Measurements from ENCODE around the gene AP1S2. TPM values are rescaled to one million over a fixed set of nuclear protein-coding genes. Genes with fewer than 3 reads are reported as not detected.
"Not testable (repeated sequence)": the region's sequence is repeated elsewhere in the genome, so short reads cannot be mapped to it uniquely, and the experiment has no call there.

Gene AP1S2
- total RNA-seq, 2 experiments from 2014 or later, result 38.6 to 41.2 TPM

DNA sequence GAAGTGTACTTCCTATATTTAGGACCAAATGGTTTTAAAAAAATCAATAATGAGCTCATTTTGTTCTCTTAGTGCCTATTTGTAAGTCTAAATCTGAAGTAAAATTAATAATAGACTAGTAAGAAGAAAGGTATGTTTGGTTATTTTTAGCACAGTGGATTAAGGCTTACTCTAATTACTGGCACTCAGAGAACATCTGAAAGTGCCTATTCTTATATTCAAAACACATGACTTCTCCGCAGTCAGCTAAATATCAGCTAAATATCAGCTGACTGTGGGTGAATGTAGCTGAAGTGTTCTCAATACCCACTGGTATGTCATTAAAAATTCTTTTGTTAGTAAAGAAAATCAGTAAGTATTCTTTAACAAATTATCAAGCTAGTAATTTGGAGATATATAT is 6.0 kb downstream of the AP1S2 start:
- ChIA-PET POLR2A (no interaction called here), CTCF (interaction anchor here (1.0 to 1.1 kb wide), 2 partner anchors 11 to 55 kb away, joined by 3 read pairs; no protein-coding TSS in a partner anchor)

DNA sequence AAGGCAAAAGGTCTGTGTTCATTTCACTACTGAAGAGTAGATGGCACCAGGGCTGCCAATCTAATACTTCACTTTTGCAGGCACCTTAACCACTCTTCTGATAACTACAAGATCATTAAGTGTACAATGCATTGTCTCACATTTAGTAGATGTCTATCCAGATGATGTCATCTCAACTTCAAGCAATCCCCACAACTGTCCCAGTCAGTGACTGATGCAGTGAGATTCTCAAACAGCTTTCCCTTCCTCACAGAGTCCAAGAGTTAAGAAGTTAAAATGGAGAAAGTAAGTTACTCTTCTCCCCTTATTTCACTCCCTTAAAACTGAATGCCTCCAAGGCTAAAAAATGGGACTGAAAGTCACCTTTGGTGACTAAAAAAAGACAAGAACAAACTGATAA is 10.7 kb downstream of the AP1S2 start:
- ChIA-PET POLR2A (no interaction called here), CTCF (no interaction called here)
- no peak overlapping the region for H3K4me3 Mint-ChIP-seq

More for the DNA sequence above, 6.0 kb downstream of the AP1S2 start:
- no peak overlapping the region for H3K4me3 Mint-ChIP-seq
- H3K27me3 Mint-ChIP-seq, result no peaks in the 10 kb centered on the region
- H3K4me1 Mint-ChIP-seq, result peaks cover 21% of the 10 kb centered on the region
- no peak overlapping the region for H3K27ac Mint-ChIP-seq
- H3K9me3 Mint-ChIP-seq, result no peaks in the 10 kb centered on the region
- H3K36me3 Mint-ChIP-seq (ENCODE audit: low read depth), result peaks cover 30% of the 10 kb centered on the region
- no peak for DNase-seq

DNA sequence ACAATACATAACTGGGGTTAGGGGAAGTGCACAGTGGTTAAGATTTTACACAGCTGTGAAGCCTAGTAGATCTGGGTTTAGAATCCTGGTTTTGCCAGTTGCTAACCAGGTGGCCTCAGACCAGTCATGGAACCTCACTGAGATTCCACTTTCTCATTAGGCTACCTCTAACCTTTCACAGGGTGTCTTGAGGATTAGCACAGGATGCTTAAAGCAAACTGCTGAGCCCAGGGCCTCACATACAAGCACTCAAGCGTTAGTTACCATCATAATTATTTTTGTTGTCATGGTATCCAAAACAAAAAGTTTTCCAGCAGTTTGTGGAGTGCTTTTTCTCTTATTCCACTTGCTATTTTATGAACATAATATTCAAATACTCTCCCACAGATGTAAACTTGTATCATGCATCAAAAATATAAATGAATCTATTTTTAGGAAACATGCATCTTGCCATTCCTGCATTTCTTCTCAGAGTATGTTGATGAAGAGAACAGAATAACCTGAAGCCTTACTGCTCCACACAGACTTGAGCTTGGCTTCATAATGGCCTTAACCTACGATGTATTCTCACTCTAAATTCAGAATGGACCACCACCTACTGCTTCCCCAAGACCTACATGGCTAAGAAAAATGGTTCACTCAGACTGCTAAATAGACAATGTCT is 12.6 kb downstream of the AP1S2 start:
- Mint-ChIP-seq H3K36me3 (ENCODE audit: low read depth) (peaks cover 11% of the 10 kb centered on the region), H3K4me3 (no peak overlapping the region), H3K27me3 (no peaks in the 10 kb centered on the region), H3K27ac (no peak overlapping the region), H3K4me1 (no peaks in the 10 kb centered on the region), H3K9me3 (no peaks in the 10 kb centered on the region)
- no peak for DNase-seq
- ChIA-PET POLR2A (no interaction called here), CTCF (interaction anchor here (0.7 kb wide), 1 partner anchor 513 kb away, joined by 3 read pairs; no protein-coding TSS in a partner anchor)

More for the DNA sequence above, 10.7 kb downstream of the AP1S2 start:
- no peaks in the 10 kb centered on the region for H3K27me3 Mint-ChIP-seq
- H3K36me3 Mint-ChIP-seq (ENCODE audit: low read depth), result peaks cover 11% of the 10 kb centered on the region
- no peak for DNase-seq
- no peaks in the 10 kb centered on the region for H3K9me3 Mint-ChIP-seq
- H3K27ac Mint-ChIP-seq, result no peak overlapping the region
- H3K4me1 Mint-ChIP-seq, result no peaks in the 10 kb centered on the region

DNA sequence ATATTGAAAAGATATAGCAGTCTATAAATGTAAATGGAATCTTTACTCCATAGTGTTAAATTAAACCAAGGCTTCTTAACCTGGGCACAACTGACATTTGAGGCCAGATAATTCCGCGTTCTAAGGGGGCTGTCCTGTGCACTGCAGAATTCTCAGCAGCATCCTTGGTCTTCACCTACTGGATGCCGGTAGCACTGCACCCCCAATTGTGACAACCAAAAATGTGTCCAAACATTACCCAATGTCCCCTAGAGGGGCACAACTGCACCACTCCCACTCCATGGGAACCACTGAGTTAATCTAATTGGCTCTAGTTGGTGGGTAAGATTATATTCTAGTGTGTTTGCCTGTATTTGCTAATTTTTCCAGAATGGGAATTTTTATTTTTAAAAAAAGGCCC is 16.6 kb downstream of the AP1S2 start:
- peaks cover 2% of the 10 kb centered on the region for H3K4me1 Mint-ChIP-seq
- POLR2A ChIA-PET, result no interaction called here
- H3K27ac Mint-ChIP-seq, result no peak overlapping the region
- DNase-seq, result no peak
- no peaks in the 10 kb centered on the region for H3K9me3 Mint-ChIP-seq
- CTCF ChIA-PET, result interaction anchor here (0.9 kb wide), 1 partner anchor 10 kb away, joined by 3 read pairs; no protein-coding TSS in a partner anchor
- H3K4me3 Mint-ChIP-seq, result no peak overlapping the region
- H3K27me3 Mint-ChIP-seq, result no peaks in the 10 kb centered on the region
- peaks cover 3% of the 10 kb centered on the region for H3K36me3 Mint-ChIP-seq (ENCODE audit: low read depth)

DNA sequence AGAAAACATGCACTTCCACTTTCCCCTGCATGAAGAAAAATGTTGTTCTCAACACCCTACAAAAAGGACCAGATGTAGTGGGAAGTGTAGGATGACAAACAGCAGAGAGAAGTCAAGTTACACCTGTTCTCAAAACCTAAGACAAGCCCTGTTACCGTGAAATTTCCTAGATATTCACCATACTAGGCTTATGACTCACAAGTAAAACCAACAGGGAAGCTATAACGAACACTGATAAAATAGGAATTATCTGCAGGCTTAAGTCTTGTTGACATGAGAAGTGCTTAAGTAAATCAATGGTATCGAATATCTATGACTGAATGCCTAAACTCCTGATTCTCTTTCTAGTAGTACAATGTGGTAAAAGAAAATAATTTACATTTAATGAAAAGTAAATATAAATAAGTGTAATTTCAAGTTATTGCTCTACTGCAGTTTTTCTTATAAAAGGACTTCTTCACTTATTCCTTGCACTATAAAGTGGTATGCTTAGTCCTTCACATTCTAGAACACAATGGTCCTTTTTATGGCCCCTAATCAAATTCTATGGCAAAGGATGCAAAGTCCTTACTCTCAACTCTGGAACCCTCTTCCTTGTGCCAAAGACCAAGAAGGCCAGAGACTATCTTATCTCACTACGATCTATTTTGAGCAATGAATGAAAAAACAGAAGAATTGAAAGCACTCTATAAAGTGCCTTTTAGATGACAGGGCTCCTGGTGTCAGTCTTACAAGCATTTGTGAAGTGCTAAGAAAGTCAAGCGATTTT is 19.6 kb downstream of the AP1S2 start:
- H3K4me1 Mint-ChIP-seq, result peaks cover 2% of the 10 kb centered on the region
- peak overlapping the region; percentile 60 for H3K27ac Mint-ChIP-seq
- H3K36me3 Mint-ChIP-seq (ENCODE audit: low read depth), result peaks cover 3% of the 10 kb centered on the region
- no peaks in the 10 kb centered on the region for H3K27me3 Mint-ChIP-seq
- ChIA-PET POLR2A (no interaction called here), CTCF (no interaction called here)
- H3K9me3 Mint-ChIP-seq, result no peaks in the 10 kb centered on the region
- no peak for DNase-seq
- H3K4me3 Mint-ChIP-seq, result no peak overlapping the region

DNA sequence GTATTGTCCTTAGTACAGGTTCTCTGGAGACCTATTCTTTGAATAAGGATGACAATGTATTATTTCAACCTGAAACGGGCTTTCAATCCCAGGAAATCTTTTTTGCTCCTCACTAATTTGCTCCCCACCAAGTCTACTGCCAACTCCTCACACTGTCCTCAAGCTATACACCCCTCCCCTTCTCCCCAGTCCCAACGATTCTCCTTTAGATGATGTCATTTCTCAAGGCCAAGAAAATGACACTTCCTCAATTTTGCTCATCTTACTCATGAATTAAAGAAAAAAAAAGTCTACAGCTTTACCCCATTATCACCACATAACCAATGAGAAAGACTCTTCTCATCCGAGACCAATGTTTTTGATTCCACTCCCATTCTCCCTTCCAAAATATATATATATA is 20.6 kb downstream of the AP1S2 start:
- CTCF ChIA-PET, result no interaction called here
- Mint-ChIP-seq H3K4me1 (peaks cover 2% of the 10 kb centered on the region), H3K4me3 (no peak overlapping the region), H3K27ac (no peak overlapping the region), H3K9me3 (no peaks in the 10 kb centered on the region), H3K27me3 (no peaks in the 10 kb centered on the region), H3K36me3 (ENCODE audit: low read depth) (peaks cover 3% of the 10 kb centered on the region)
- POLR2A ChIA-PET, result no interaction called here
- no peak for DNase-seq

DNA sequence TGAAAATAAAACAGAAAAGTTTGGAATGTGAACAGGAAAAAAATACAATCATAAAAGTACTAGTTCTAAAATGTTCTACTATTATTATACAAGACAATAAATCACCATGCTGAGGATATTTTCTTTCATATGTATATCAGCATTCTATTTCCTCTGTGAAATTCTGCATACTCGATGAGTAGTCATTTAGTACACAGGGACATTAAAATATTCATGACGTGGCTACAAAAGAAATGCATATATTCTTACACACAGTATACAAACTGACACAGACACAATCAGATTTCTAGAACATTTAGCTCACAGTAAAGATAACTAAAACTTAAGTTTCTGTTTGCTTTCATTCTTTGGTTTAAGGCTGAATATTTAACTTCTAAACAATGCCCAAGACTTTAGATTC is 23.3 kb downstream of the AP1S2 start:
- H3K9me3 Mint-ChIP-seq, POLR2A ChIA-PET, H3K27ac Mint-ChIP-seq, H3K27me3 Mint-ChIP-seq, H3K4me3 Mint-ChIP-seq, CTCF ChIA-PET, H3K4me1 Mint-ChIP-seq, DNase-seq: not testable (repeated sequence)
- H3K36me3 Mint-ChIP-seq (ENCODE audit: low read depth), result peaks cover 11% of the 10 kb centered on the region

DNA sequence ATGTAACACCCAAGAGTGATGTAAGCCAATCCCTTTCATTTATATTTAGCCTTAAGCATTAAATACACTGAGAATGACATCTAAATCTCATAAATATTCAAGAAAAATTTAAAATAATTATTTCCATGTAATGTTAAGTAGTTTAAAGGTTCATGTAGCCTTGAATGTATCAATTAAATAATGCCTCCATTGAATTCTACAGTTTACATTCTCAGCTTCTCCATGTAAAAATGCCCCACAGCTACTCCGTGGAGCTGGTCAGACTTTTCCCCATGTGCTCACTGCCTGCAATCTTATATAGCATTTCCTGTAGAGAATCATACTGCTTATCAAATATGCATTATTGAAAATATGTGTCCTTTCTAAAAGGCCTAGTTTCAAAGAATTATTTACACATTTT is 25.4 kb downstream of the AP1S2 start:
- peaks cover 2% of the 10 kb centered on the region for H3K4me1 Mint-ChIP-seq
- no peak overlapping the region for H3K27ac Mint-ChIP-seq
- H3K4me3 Mint-ChIP-seq, result no peak overlapping the region
- no peaks in the 10 kb centered on the region for H3K27me3 Mint-ChIP-seq
- CTCF ChIA-PET, result interaction anchor here (0.9 kb wide), 1 partner anchor 10 kb away, joined by 3 read pairs; no protein-coding TSS in a partner anchor
- H3K9me3 Mint-ChIP-seq, result no peaks in the 10 kb centered on the region
- peaks cover 22% of the 10 kb centered on the region for H3K36me3 Mint-ChIP-seq (ENCODE audit: low read depth)
- DNase-seq, result no peak
- POLR2A ChIA-PET, result no interaction called here

DNA sequence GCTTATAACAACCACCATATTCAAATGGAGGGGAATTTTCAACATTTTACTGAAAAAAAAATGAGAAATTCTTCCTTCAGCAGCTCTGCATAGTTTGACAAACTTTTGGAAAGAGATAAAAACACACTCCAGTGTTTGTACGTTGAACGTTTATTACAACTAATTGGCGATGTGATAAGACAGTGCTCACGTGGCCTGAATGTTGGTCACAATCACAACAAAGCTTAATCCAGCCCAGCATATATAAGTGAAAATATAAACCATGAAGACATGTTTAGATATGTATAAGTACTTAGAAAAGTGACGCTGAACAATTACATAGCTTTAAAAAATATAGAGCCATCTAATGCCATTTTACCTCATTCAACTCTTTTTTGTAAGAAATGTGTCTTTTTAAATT is 28.7 kb downstream of the AP1S2 start:
- CTCF ChIA-PET, result interaction anchor here (0.5 kb wide), 1 partner anchor 10 kb away, joined by 3 read pairs; no protein-coding TSS in a partner anchor

DNA sequence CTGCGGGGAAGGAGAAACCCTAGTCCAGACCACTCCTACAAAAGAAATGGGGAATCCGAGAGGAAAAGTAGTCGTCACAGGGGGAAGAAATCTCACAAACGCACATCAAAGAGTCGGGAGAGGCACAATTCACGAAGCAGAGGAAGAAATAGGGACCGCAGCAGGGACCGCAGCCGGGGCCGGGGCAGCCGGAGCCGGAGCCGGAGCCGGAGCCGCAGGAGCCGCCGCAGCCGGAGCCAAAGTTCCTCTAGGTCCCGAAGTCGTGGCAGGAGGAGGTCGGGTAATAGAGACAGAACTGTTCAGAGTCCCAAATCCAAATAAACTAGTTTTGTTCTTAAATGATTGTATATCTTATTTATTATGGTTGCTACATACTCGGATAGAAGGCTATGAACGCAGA is 31.7 kb downstream of the AP1S2 start:
- Mint-ChIP-seq H3K27ac (no peak overlapping the region), H3K9me3 (no peaks in the 10 kb centered on the region), H3K4me3 (no peak overlapping the region), H3K27me3 (no peaks in the 10 kb centered on the region), H3K4me1 (peaks cover 3% of the 10 kb centered on the region), H3K36me3 (ENCODE audit: low read depth) (peaks cover 51% of the 10 kb centered on the region)
- DNase-seq, result no peak
- ChIA-PET POLR2A (no interaction called here), CTCF (no interaction called here)

More for the DNA sequence above, 28.7 kb downstream of the AP1S2 start:
- POLR2A ChIA-PET, result no interaction called here
- Mint-ChIP-seq H3K4me1 (no peaks in the 10 kb centered on the region), H3K9me3 (no peaks in the 10 kb centered on the region), H3K4me3 (no peak overlapping the region), H3K27ac (no peak overlapping the region), H3K27me3 (no peaks in the 10 kb centered on the region), H3K36me3 (ENCODE audit: low read depth) (peaks cover 37% of the 10 kb centered on the region)
- DNase-seq, result no peak

DNA sequence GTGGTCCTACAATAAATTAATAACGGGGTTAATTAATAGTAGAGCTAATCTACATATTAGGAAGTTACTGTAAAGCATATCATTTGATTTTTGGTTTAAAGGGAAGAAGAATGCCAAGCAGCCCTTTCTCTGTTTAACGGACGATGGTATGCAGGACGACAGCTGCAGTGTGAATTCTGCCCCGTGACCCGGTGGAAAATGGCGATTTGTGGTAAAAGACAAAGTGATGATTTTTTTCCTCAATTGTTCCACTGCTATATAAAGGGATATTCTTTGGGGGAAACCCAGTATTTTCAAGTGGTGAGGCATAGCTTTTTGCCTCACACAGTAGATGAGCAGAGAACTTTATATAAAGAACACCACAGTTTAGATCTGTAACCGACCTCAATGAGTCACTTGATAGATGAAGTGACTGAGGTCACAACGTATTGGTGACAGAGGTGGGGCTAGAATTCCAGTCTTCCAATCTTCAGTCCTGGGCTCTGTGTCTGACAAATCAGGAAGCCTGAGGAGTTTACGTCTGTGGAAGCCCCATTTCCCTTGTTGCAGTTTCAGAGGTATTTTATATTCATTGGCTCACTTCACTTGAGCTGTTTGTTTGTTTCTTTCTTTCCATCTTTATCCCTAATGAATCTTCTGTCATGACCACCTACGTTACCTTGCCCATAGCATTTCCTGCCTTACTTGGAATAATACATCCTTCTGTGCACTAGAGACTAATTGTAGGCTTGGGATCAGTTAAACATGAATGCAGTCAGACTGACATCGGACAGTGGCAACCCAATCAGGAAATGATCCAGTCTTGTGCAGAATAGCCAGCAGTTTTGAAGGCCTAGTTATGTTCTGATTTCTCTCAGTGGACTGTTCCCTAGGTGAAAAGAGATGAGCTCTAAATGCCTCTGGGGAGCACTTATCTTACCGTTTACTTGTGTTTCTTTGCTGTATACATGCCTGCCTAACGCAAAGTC is 34.2 kb downstream of the AP1S2 start:
- Mint-ChIP-seq H3K4me3 (no peak overlapping the region), H3K4me1 (peaks cover 25% of the 10 kb centered on the region), H3K36me3 (ENCODE audit: low read depth) (peaks cover 48% of the 10 kb centered on the region), H3K27ac (no peak overlapping the region), H3K9me3 (no peaks in the 10 kb centered on the region), H3K27me3 (no peaks in the 10 kb centered on the region)
- ChIA-PET POLR2A (no interaction called here), CTCF (no interaction called here)
- DNase-seq, result no peak

DNA sequence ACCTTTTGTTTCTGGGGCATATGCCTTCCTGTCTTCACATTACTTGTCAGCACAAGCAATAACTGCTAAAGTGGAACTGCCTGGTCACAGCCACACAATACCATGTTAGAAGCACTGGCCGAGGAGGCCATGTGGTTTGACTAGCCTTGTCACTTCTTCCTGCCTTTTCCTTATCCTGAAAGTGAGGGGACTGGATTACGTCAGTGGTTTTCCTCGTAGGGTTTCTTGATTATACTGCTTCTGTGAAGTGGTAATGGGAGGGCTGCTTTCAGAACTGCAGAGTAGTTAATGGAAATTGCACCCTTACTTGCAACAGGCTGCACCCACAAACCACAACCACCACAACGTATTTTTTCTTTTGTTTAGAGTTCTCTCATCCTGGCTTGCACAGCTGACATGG is 37.7 kb downstream of the AP1S2 start:
- peaks cover 43% of the 10 kb centered on the region for H3K4me1 Mint-ChIP-seq
- CTCF ChIA-PET, result interaction anchor here (0.6 to 1.4 kb wide), 4 partner anchors 9 to 27 kb away, joined by 3 to 6 read pairs (median 4); partner anchors contain the start of gene ZRSR2
- H3K4me3 Mint-ChIP-seq, result peak overlapping the region; percentile 28

More for the DNA sequence above, 37.7 kb downstream of the AP1S2 start:
- Mint-ChIP-seq H3K9me3 (no peaks in the 10 kb centered on the region), H3K36me3 (ENCODE audit: low read depth) (peaks cover 45% of the 10 kb centered on the region), H3K27me3 (no peaks in the 10 kb centered on the region), H3K27ac (peak overlapping the region; percentile 86)
- peak; percentile 68 for DNase-seq
- POLR2A ChIA-PET, result no interaction called here
